ENCODE measurements around the gene GLI3. TPM values are rescaled to one million over a fixed set of nuclear protein-coding genes. Genes with fewer than 3 reads are reported as not detected.

The GLI3 gene
- polyA plus RNA-seq, 1 of the 3 experiments (the other 2 are of a cell fraction) = 0.08 TPM

DNA sequence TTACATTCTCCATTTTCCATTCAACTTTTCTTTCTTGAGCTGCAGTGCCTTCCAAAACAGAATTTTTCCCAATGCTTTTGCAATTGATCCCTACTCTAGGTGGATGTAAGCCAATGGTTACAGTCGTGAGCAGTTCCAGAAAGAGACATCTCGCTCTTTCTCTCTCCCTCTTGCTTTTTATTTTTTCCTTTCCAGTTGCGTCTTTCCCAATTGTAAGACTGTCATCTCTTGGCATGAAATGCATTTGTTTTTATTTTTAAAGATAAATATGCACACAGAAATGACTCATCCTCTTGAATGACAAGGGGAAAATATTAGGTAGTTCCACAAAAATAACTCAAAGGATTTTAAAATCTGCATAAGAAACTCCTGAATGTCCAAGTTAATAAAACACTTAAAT lies 25.1 kb downstream of the GLI3 start:
- H3K4me3 ChIP-seq (ENCODE audit: low read depth in 2 of 2, low read length in 1 of 2) = no peak overlapping the region
- H3K27me3 ChIP-seq (ENCODE audit: insufficient read depth) = peaks cover 59% of the 10 kb centered on the region
- 0 out of 2 replicates have a peak, but pooled peaks cover 2% of the 10 kb centered on the region for H3K9me2 ChIP-seq
- no peaks in the 10 kb centered on the region for H3F3A ChIP-seq (replicated peaks; ENCODE audit: insufficient read depth)
- no peaks in the 10 kb centered on the region for H3K79me2 ChIP-seq (ENCODE audit: insufficient read depth)
- no peaks in the 10 kb centered on the region for H3K9me3 ChIP-seq
- 14% methylated on average over 3 of the region's 3 CpGs for WGBS (ENCODE audit: low lambda C conversion rate)
- H3K4me2 ChIP-seq = no peak overlapping the region
- H3K36me3 ChIP-seq (replicated peaks in 1 of 2; ENCODE audit: control insufficient read depth in 1 of 2, insufficient read depth in 2 of 2, low read length in 1 of 2) = no peaks in the 10 kb centered on the region
- no peak overlapping the region for H3K27ac ChIP-seq (ENCODE audit: low read depth in 2 of 2, low read length in 1 of 2)
- no peak overlapping the region for H2AFZ ChIP-seq (ENCODE audit: low read depth)
- no peak for DNase-seq
- H4K20me1 ChIP-seq (ENCODE audit: insufficient read depth) = no peaks in the 10 kb centered on the region
- ChIA-PET POLR2A (no interaction called here), CTCF (no interaction called here)
- no peak for TF ChIP-seq TEAD4 (IDR thresholded peaks at IDR 0.05; ENCODE audit: borderline replicate concordance, insufficient read depth)
- TF ChIP-seq, protein P1, sequence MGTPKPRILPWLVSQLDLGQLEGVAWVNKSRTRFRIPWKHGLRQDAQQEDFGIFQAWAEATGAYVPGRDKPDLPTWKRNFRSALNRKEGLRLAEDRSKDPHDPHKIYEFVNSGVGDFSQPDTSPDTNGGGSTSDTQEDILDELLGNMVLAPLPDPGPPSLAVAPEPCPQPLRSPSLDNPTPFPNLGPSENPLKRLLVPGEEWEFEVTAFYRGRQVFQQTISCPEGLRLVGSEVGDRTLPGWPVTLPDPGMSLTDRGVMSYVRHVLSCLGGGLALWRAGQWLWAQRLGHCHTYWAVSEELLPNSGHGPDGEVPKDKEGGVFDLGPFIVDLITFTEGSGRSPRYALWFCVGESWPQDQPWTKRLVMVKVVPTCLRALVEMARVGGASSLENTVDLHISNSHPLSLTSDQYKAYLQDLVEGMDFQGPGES (IDR thresholded peaks at IDR 0.05; ENCODE audit: low read depth, low read length) = no peak
- TF ChIP-seq TAF1 (IDR thresholded peaks at IDR 0.05; ENCODE audit: borderline replicate concordance, low read depth, low read length) = no peak
- TF ChIP-seq, protein P2, sequence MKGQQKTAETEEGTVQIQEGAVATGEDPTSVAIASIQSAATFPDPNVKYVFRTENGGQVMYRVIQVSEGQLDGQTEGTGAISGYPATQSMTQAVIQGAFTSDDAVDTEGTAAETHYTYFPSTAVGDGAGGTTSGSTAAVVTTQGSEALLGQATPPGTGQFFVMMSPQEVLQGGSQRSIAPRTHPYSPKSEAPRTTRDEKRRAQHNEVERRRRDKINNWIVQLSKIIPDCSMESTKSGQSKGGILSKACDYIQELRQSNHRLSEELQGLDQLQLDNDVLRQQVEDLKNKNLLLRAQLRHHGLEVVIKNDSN (IDR thresholded peaks at IDR 0.05; ENCODE audit: borderline replicate concordance, low read depth) = no peak
- TF ChIP-seq SIN3A (IDR thresholded peaks at IDR 0.05; ENCODE audit: borderline replicate concordance, low read depth, low read length) = no peak
- no peak for TF ChIP-seq GABPA (IDR thresholded peaks at IDR 0.05; ENCODE audit: low read depth)
- TF ChIP-seq FOSL2 (IDR thresholded peaks at IDR 0.05; ENCODE audit: borderline replicate concordance, low read depth) = no peak
- no peak for TF ChIP-seq FOXM1 (IDR thresholded peaks at IDR 0.05; ENCODE audit: low read depth)
- no peak for TF ChIP-seq JUND (IDR thresholded peaks at IDR 0.05)
- TF ChIP-seq, protein P3, sequence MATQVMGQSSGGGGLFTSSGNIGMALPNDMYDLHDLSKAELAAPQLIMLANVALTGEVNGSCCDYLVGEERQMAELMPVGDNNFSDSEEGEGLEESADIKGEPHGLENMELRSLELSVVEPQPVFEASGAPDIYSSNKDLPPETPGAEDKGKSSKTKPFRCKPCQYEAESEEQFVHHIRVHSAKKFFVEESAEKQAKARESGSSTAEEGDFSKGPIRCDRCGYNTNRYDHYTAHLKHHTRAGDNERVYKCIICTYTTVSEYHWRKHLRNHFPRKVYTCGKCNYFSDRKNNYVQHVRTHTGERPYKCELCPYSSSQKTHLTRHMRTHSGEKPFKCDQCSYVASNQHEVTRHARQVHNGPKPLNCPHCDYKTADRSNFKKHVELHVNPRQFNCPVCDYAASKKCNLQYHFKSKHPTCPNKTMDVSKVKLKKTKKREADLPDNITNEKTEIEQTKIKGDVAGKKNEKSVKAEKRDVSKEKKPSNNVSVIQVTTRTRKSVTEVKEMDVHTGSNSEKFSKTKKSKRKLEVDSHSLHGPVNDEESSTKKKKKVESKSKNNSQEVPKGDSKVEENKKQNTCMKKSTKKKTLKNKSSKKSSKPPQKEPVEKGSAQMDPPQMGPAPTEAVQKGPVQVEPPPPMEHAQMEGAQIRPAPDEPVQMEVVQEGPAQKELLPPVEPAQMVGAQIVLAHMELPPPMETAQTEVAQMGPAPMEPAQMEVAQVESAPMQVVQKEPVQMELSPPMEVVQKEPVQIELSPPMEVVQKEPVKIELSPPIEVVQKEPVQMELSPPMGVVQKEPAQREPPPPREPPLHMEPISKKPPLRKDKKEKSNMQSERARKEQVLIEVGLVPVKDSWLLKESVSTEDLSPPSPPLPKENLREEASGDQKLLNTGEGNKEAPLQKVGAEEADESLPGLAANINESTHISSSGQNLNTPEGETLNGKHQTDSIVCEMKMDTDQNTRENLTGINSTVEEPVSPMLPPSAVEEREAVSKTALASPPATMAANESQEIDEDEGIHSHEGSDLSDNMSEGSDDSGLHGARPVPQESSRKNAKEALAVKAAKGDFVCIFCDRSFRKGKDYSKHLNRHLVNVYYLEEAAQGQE (IDR thresholded peaks at IDR 0.05; ENCODE audit: low read depth, low read length) = no peak
- TF ChIP-seq RCOR1 (IDR thresholded peaks at IDR 0.05; ENCODE audit: low read length) = no peak
- no peak overlapping the region for H3K9ac ChIP-seq
- no peaks in the 10 kb centered on the region; a peak in 1 of 4 replicates for H3K4me1 ChIP-seq (ENCODE audit: control insufficient read depth in 1 of 2, insufficient read depth in 2 of 2, low read depth in 1 of 2, low read length in 1 of 2)

DNA sequence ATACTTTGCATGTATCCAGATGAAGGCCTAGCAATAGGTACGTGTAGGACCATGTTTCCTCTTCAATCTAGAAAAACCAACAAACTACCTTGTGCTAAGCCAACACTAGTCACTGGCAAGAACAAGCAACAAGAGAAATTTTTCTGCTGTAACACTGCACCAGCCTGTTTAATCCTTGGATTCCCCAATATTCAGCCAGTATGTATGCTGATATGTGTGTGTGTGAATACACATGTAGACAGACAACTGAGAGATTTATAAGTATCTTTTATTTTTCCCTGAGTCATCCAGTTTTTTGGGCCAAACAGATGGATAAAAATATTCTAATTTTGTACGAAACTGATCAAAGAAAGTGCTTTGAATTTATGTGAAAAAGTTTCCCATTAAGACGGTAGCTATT lies 26.2 kb downstream of the GLI3 start:
- H4K20me1 ChIP-seq (ENCODE audit: insufficient read depth) = no peaks in the 10 kb centered on the region
- WGBS (ENCODE audit: low lambda C conversion rate) = 5% methylated on average over 3 of the region's 3 CpGs

More for the DNA sequence above, 26.2 kb downstream of the GLI3 start:
- no peaks in the 10 kb centered on the region for H3F3A ChIP-seq (replicated peaks; ENCODE audit: insufficient read depth)
- 0 out of 2 replicates have a peak, but pooled peaks cover 2% of the 10 kb centered on the region for H3K9me2 ChIP-seq
- H2AFZ ChIP-seq (ENCODE audit: low read depth) = no peak overlapping the region
- H3K4me1 ChIP-seq (ENCODE audit: control insufficient read depth in 1 of 2, insufficient read depth in 2 of 2, low read depth in 1 of 2, low read length in 1 of 2) = no peaks in the 10 kb centered on the region; a peak in 1 of 4 replicates
- no peaks in the 10 kb centered on the region for H3K9me3 ChIP-seq
- TF ChIP-seq, protein P1 (IDR thresholded peaks at IDR 0.05; ENCODE audit: low read depth, low read length) = no peak
- TF ChIP-seq NRF1 (IDR thresholded peaks at IDR 0.05; ENCODE audit: low read depth, low read length) = no peak
- no peak for TF ChIP-seq NFIC (IDR thresholded peaks at IDR 0.05; ENCODE audit: borderline replicate concordance)
- TF ChIP-seq CHD2 (IDR thresholded peaks at IDR 0.05; ENCODE audit: low read length, partially characterized antibody) = no peak
- no peak for DNase-seq
- ChIA-PET POLR2A (no interaction called here), CTCF (no interaction called here)
- H3K9ac ChIP-seq = no peak overlapping the region
- H3K4me3 ChIP-seq (ENCODE audit: low read depth in 2 of 2, low read length in 1 of 2) = no peak overlapping the region
- no peak overlapping the region for H3K4me2 ChIP-seq
- no peak overlapping the region for H3K27ac ChIP-seq (ENCODE audit: low read depth in 2 of 2, low read length in 1 of 2)
- no peaks in the 10 kb centered on the region for H3K36me3 ChIP-seq (replicated peaks in 1 of 2; ENCODE audit: control insufficient read depth in 1 of 2, insufficient read depth in 2 of 2, low read length in 1 of 2)
- H3K79me2 ChIP-seq (ENCODE audit: insufficient read depth) = no peaks in the 10 kb centered on the region
- H3K27me3 ChIP-seq (ENCODE audit: insufficient read depth) = peaks cover 61% of the 10 kb centered on the region

Measured in SK-N-SH (cell line).